ENCODE results near the gene ETFA.

- TF ChIP-seq, protein P1, sequence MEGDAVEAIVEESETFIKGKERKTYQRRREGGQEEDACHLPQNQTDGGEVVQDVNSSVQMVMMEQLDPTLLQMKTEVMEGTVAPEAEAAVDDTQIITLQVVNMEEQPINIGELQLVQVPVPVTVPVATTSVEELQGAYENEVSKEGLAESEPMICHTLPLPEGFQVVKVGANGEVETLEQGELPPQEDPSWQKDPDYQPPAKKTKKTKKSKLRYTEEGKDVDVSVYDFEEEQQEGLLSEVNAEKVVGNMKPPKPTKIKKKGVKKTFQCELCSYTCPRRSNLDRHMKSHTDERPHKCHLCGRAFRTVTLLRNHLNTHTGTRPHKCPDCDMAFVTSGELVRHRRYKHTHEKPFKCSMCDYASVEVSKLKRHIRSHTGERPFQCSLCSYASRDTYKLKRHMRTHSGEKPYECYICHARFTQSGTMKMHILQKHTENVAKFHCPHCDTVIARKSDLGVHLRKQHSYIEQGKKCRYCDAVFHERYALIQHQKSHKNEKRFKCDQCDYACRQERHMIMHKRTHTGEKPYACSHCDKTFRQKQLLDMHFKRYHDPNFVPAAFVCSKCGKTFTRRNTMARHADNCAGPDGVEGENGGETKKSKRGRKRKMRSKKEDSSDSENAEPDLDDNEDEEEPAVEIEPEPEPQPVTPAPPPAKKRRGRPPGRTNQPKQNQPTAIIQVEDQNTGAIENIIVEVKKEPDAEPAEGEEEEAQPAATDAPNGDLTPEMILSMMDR (IDR thresholded peaks at IDR 0.05), result no peak
- TF ChIP-seq POLR2A (IDR thresholded peaks at IDR 0.05) (no peak), POLR2AphosphoS5 (IDR thresholded peaks at IDR 0.05; ENCODE audit: insufficient read depth in 1 of 2, low read depth in 1 of 2) (no peak)
Measured at GRCh38 chr15:76313731-76314130, 2.5 kb upstream of the ETFA start.

Measured in vagina (tissue), 2 donors.